IPS-18c (cell line): ENCODE results near the gene ADAM15.

Experiments
- H3K4me3 ChIP-seq: 2 replicates; pipeline ENCODE4 v1.7.0; 2013; ENCODE audit warnings: low read depth, mild to moderate bottlenecking, low read length, moderate library complexity; ENCODE audit not compliant: insufficient read depth
- H3K9me3 ChIP-seq: one replicate; pipeline ENCODE4 v1.6.1; 2013; ENCODE audit warnings: mild to moderate bottlenecking, low read length, moderate library complexity; ENCODE audit not compliant: control insufficient read depth, insufficient read depth

Gene ADAM15

GRCh38 chr1:155022136-155022926 is 28.8 kb upstream of the ADAM15 start:
- H3K9me3 ChIP-seq, result no peaks in the 10 kb centered on the region
- H3K4me3 ChIP-seq, result no peak overlapping the region

- no peak overlapping the region for H3K4me3 ChIP-seq
- no peaks in the 10 kb centered on the region for H3K9me3 ChIP-seq
Observed at GRCh38 chr1:155022927-155023236, 28.2 kb upstream of the ADAM15 start.

GRCh38 chr1:155023627-155024026 is 27.5 kb upstream of the ADAM15 start:
- H3K4me3 ChIP-seq, result no peak overlapping the region
- H3K9me3 ChIP-seq, result no peaks in the 10 kb centered on the region

GRCh38 chr1:155024315-155024714 is 26.8 kb upstream of the ADAM15 start:
- Histone ChIP-seq H3K4me3 (no peak overlapping the region), H3K9me3 (no peaks in the 10 kb centered on the region)

- no peak overlapping the region for H3K4me3 ChIP-seq
- H3K9me3 ChIP-seq, result no peaks in the 10 kb centered on the region
Observed at GRCh38 chr1:155026154-155026553, 25.0 kb upstream of the ADAM15 start.

GRCh38 chr1:155026588-155026987 is 24.5 kb upstream of the ADAM15 start:
- H3K9me3 ChIP-seq, result no peaks in the 10 kb centered on the region
- H3K4me3 ChIP-seq, result no peak overlapping the region

- Histone ChIP-seq H3K4me3 (no peak overlapping the region), H3K9me3 (no peaks in the 10 kb centered on the region)
Observed at GRCh38 chr1:155029513-155030242, 21.4 kb upstream of the ADAM15 start.

- Histone ChIP-seq H3K4me3 (no peak overlapping the region), H3K9me3 (no peaks in the 10 kb centered on the region)
Observed at GRCh38 chr1:155030243-155030795, 20.8 kb upstream of the ADAM15 start.

GRCh38 chr1:155030899-155031298 is 20.2 kb upstream of the ADAM15 start:
- no peaks in the 10 kb centered on the region for H3K9me3 ChIP-seq
- H3K4me3 ChIP-seq, result no peak overlapping the region

- Histone ChIP-seq H3K4me3 (no peak overlapping the region), H3K9me3 (no peaks in the 10 kb centered on the region)
Observed at GRCh38 chr1:155032886-155033285, 18.2 kb upstream of the ADAM15 start.

GRCh38 chr1:155033524-155033923 is 17.6 kb upstream of the ADAM15 start, which contains the start of the genes DCST1 and DCST2:
Gene DCST1 (plus strand): TSS chr1:155033824. CDS start chr1:155034037, 213 bp downstream.
Gene DCST2 (minus strand): TSS chr1:155033781. CDS start chr1:155033701, 80 bp downstream.
- no peaks in the 10 kb centered on the region for H3K9me3 ChIP-seq
- no peak within 1 kb of the TSS for H3K4me3 ChIP-seq

- Histone ChIP-seq H3K4me3 (no peak overlapping the region), H3K9me3 (no peaks in the 10 kb centered on the region)
Observed at GRCh38 chr1:155034318-155035208, 16.6 kb upstream of the ADAM15 start.

GRCh38 chr1:155035936-155036335 is 15.2 kb upstream of the ADAM15 start:
- H3K9me3 ChIP-seq, result no peaks in the 10 kb centered on the region
- H3K4me3 ChIP-seq, result no peak overlapping the region

GRCh38 chr1:155037043-155037442 is 14.1 kb upstream of the ADAM15 start:
- Histone ChIP-seq H3K9me3 (no peaks in the 10 kb centered on the region), H3K4me3 (no peak overlapping the region)

GRCh38 chr1:155037851-155038441 is 13.2 kb upstream of the ADAM15 start:
- H3K4me3 ChIP-seq, result no peak overlapping the region
- no peaks in the 10 kb centered on the region for H3K9me3 ChIP-seq

- H3K9me3 ChIP-seq, result no peaks in the 10 kb centered on the region
- H3K4me3 ChIP-seq, result no peak overlapping the region
Observed at GRCh38 chr1:155038602-155039307, 12.4 kb upstream of the ADAM15 start.
